SH-SY5Y (cell line): ENCODE results near the gene FAM13A.

ENCODE experiments used
- GATA2 ChIP-seq: IDR thresholded peaks from 2 replicates; pipeline ENCODE4 v1.6.1; 2011; ENCODE audit warnings: mild to moderate bottlenecking, low read depth, low read length
- GATA3 ChIP-seq: IDR thresholded peaks from 2 replicates; pipeline ENCODE4 v1.6.1; 2011; ENCODE audit warnings: low read depth, mild to moderate bottlenecking, low read length, moderate library complexity

GRCh38 chr4:88779431-88779830 is 277.6 kb downstream of the FAM13A start:
- no peak for TF ChIP-seq GATA2
- TF ChIP-seq GATA3, result no peak
